Activated CD4-positive, alpha-beta T cell treated with anti-CD3 and anti-CD28 coated beads, Interleukin-2, amount 50 U/mL, for 24 hours (primary cell): ENCODE results near the gene SUZ12.
"Not testable (repeated sequence)": the region's sequence is repeated elsewhere in the genome, so short reads cannot be mapped to it uniquely, and the experiment has no call there.

Experiments used
- DNase-seq, 2 donors: peaks; one replicate each; pipeline ENCODE4 v3.0.0-alpha.2; 2020; ENCODE audit warnings: low read depth in 1 of 2, low spot score in 1 of 2

The SUZ12 gene

DNA sequence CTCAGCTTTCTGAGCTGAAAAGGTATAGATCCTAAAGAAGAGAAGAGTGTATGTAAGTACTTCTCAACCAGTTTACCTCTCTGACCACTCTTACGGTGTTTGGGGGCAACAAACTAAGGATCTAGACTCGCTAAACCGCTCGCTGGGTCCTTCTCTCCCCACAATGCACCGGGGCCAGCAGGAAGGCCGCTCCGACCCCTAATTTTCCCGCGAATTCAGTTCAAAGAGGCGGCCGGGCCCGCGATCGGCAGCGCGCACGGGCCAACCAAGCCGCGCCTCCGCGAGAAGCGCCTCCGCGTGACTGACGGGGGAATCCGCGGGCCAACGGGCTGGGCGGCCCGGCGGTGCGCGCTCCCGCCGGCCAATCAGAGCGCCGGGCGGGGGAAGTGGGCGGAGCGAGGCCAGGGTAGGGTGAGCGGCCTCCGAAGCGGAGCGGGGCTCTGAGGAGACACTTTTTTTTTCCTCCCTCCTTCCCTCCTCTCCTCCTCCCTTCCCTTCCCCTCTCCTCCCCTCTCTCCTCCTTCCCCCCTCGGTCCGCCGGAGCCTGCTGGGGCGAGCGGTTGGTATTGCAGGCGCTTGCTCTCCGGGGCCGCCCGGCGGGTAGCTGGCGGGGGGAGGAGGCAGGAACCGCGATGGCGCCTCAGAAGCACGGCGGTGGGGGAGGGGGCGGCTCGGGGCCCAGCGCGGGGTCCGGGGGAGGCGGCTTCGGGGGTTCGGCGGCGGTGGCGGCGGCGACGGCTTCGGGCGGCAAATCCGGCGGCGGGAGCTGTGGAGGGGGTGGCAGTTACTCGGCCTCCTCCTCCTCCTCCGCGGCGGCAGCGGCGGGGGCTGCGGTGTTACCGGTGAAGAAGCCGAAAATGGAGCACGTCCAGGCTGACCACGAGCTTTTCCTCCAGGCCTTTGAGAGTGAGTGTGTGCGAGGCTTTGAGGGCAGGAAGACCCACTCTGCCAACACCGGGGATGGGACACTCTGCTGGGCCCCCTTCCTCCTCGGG lies at the start of gene SUZ12:
Gene SUZ12, plus strand, starts transcription at position 393 of the 995 bp plus-strand sequence. Its CDS starts 240 bp downstream, at position 633.
- peak; percentile 62 to 70 for DNase-seq

DNA sequence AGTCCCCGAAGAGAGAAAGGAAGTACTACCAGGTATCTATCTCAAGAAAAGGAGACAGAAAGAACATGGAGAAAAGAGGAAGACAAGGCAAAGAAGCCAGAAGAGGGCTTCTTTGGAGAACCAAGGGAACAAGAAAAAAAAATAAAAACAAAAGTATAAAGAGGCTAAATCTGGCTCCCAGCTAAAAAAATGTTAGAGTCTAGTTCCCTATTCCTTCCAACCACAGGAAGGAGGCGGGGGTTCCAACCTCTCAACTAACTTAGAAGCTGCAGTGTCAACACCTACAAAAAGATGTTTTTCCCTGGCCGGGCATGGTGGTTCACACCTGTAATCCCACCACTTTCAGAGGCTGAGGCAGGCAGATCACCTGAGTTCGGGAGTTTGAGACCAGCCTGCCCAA lies 48.7 kb upstream of the SUZ12 start:
- no peak for DNase-seq

DNA sequence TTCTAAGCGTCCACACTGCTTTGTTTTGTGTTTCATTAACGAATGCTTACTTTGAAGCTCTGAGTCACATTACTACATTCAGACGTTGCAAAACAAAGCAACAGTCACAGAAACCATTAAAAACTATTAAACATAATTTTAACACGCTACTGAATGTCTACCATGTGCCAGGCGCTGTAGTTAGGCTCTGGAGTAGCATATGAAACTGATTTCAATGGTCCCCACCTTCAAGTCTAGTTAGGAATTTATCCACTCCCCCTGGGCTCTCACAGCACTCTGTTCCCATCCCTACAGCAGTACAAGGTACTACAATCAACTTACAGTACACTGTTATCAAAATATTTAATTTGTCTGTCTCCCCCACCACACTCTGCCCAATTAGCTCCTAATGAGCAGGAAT lies 35.9 kb upstream of the SUZ12 start:
- no peak for DNase-seq

DNA sequence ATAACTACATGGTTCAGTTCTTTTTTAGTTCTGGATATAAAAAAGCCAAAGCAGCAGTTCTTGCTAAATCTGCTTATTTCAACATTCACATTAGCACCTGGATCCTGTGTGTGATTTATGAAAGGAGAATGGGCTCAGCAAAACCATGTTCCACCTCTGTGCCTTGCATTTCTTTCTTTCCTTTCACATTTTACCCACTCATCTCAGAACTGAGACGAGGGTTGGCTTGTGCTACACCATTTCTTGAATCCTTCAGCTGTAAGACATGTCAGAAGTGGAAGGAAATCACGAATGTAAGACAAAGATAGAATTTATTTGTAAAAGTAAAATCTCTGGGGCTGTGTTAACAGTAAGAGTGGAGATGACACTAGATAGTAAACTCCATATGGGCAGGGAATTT lies 34.1 kb upstream of the SUZ12 start:
- no peak for DNase-seq

GRCh38 chr17:31903401-31903800 lies 33.4 kb upstream of the SUZ12 start:
- no peak for DNase-seq

GRCh38 chr17:31907342-31907962 lies 29.4 kb upstream of the SUZ12 start:
- DNase-seq = no peak

- no peak for DNase-seq
These were observed 28.4 kb upstream of the SUZ12 start for GRCh38 chr17:31908386-31908785.

- DNase-seq = not testable (repeated sequence)
These were observed 24.1 kb upstream of the SUZ12 start for GRCh38 chr17:31912705-31913104.

DNA sequence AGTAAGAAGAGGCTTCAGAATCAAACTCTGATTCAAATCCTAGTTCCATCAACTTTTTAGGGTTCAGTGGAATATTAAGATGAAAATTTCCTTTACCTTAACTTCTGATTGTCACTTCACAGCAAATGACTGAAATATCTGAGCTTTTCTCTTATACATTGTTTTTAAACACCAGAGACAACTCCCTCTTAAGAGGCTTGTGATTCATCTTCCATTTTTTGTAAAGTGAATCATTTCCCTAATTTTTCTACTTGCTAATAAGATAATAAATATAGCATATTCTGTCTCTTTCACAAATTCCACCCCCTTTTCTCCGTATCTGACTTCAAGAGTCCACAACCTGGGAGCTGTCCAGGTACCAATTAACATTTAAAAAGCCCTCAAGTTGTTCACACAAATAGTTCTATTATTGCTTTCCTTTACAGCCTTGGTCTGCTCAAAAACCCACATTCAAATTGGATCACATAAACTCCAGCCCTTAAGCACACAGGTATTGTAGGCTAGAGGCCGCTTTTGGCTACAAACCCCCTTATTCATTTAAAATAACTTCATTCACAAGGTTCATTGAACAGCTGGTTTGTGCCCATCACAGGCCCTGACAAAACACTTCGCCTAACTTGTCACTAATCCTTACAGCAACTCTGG lies 21.2 kb upstream of the SUZ12 start:
- DNase-seq = no peak

- DNase-seq = no peak
These were observed 20.2 kb upstream of the SUZ12 start for GRCh38 chr17:31916491-31917064.

- no peak for DNase-seq
These were observed 19.7 kb upstream of the SUZ12 start for GRCh38 chr17:31917065-31917529.

DNA sequence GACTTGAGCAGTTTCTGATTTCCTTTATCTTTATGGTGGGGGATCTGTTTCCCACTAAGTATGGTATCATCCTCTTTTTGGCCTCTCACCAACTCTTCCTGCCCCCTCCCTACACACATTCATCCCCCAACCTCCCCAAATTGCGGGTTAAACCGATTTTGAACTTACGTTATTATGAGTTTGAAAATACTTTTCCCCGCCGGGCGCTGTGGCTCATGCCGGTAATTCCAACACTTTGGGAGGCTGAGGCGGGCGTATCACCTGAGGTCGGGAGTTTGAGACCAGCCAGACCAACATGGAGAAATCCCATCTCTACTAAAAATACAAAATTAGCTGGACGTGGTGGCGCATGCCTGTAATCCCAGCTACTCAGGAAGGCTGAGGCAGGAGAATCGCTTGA lies 19.1 kb upstream of the SUZ12 start:
- DNase-seq = not testable (repeated sequence)

GRCh38 chr17:31918701-31919128 lies 18.1 kb upstream of the SUZ12 start:
- DNase-seq = no peak

DNA sequence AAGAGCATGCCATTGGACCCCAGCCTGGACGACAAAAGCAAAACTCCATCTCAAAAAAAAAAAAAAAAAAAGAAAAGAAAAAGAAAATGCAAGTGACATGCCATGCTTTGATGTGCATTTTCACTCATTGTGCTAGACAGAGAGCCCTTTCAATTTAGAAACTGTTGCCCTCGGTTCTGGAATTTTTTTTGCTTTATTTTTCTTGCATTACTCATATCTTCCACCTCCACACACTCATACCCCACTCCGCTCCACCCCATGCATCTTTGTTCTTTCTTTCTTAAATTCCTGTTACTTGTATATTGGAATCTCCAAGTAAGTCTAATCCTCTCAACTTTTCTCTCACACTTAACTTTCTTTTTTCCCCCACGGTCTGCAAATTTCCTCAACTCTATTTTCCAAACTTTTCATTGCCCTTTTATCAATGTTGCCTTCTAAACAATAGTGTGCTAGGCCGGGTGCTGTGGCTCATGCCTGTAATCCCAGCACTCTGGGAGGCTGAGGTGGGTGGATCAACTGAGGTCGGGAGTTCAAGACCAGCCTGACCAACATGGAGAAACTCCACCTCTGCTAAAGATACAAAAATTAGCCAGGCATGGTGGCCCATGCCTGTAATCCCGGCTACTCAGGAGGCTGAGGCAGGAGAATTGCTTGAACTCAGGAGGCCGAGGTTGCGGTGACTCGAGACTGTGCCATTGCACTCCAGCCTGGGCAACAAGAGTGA lies 16.8 kb upstream of the SUZ12 start:
- peak in 1 of 2 donors; percentile 45 for DNase-seq

DNA sequence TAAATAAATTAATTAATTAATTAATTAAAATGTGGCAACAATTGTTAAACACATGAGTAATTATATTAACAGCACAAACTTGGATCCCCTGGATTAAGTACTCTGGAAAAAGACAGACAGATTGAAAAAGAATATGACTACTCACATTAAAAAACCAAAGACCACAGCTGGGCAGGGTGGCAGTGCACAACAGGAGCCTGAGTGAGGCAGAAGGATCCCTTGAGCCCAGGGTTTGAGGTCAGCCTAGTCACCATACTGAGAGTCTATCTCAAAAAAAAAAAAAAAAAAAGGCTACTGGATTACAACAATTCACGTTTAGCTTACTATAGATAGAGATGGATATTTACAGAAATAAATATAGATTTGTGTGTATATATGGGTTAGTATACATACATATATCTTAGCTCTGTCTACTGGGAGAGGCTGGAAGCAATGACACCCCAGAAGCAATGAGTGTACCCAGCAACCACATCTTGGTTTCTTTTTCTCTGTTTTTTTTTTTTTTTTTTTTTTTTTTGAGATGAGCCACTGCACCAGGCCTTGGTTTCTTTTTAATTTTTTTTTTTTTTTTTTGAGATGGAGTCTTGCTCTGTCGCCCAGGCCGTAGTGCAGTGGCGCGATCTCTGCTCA lies 10.6 kb upstream of the SUZ12 start:
- no peak for DNase-seq

DNA sequence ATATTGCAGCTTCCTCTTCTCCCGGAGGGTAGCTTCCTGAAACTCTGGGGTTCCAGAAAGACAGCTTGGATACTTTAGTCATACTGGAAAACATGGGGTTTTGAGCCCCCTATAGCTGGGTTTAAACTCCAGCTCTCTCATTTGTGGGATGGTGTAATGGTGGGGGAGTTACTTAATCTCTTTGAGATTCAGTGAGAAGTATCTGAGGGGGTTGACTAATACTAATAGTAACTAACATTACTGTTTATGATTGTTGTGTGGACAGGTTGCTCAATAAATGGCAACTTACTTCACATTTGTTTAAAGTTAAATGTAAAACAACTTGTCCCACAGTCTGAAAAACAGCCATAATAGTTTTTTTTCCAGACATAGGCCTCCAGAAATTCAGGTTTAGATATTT lies 5.1 kb upstream of the SUZ12 start:
- DNase-seq = no peak

DNA sequence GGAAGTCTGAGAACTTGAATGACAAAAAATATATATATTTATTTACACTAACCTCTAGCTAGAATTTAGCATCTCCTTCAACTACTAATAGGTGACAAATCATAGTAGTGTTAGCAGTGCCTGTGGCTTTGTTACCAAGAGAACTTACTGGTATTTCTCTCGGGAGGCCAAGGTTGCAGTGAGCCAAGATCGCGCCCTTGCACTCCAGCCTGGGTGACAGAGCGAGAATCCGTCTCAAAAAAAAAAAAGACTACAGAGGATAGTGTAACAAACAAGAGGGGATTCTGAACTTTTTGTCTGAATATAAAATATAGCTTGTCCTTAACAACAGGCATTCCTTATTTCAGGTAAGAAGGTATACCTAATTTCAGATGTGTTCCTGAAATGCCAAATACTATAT lies 1.3 kb upstream of the SUZ12 start:
- no peak for DNase-seq

DNA sequence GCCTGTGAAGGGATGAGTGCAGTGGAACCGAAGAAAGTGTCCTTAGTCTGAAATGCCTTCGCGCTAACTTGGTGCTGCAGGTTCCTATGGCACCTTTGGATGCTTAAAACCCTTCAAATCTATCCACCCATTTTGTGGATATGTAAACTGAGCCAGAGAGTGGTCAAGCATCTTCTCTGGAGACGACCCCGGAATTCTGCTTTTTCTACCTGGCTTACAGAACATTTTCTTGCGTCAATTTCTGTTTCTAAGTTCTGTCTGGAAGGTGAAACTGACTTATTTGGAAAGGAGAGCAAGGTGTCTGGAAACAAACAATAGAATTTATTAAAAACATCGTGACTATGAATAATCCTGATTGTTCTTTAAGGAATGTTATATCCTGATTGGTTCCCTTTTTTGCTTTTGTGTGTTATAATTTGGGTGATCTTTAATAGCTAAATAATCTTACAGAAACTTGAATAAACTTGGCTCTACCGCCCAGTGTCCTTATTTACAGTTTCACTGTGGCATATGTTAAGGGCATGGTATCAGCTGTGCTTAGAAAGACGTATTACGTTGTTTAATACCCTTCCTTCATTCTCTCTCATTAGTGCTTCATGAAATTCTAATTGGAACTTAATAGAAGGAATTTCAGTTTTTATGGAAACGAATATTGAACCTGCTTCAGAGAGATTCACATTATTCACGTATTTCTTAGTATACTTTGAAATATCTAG lies 1.3 kb downstream of the SUZ12 start:
- not testable (repeated sequence) for DNase-seq

DNA sequence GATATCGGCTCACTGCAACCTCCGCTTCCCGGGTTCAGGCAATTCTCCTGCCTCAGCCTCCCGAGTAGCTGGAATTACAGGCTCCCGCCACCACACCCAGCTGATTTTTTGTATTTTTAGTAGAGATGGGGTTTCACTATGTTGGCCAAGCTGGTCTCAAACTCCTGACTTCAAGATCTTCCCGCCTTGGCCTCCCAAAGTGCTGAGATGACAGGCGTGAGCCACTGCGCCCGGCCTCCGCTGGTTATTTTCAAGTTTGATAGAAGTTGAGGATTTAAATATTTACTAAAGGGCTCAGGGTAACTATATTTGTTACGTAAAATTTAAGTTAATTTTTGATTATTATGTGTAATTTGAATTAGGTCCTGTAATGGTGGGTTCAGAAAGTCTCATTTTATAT lies 5.1 kb downstream of the SUZ12 start:
- DNase-seq = not testable (repeated sequence)
